Measurements from ENCODE around the gene SOX15.
"Not testable (repeated sequence)": the region's sequence is repeated elsewhere in the genome, so short reads cannot be mapped to it uniquely, and the experiment has no call there.

SOX15 gene
- total RNA-seq: 0 to 0.58 (median 0.18) reads per million in 9 experiments

GRCh38 chr17:7589891-7590691, at the start of gene SOX15:
Gene SOX15, minus strand, starts transcription at chr17:7590094. Its CDS starts 418 bp downstream, at chr17:7589676.
- Mint-ChIP-seq H3K27ac (peak within 1 kb of the TSS; percentile 14 to 66), H3K36me3 (ENCODE audit: insufficient read depth) (peaks cover 45% of the 10 kb centered on the region), H3K4me1 (ENCODE audit: low read depth in 2 of 2) (peaks cover 4 to 7% of the 10 kb centered on the region in 2 donors), H3K4me3 (no peak within 1 kb of the TSS), H3K9me3 (no peaks in the 10 kb centered on the region), H3K27me3 (no peaks in the 10 kb centered on the region)
- DNase-seq: no peak
- no peak for ATAC-seq (replicated peaks)

- H3K4me3 Mint-ChIP-seq: no peak overlapping the region
- DNase-seq (no peak), ATAC-seq (replicated peaks) (no peak)
- H3K27me3 Mint-ChIP-seq: peaks cover 0 to 7% of the 10 kb centered on the region in 2 donors
- peak overlapping the region in 1 of 2 donors; percentile 20 for H3K27ac Mint-ChIP-seq
- no peaks in the 10 kb centered on the region for H3K9me3 Mint-ChIP-seq
- H3K36me3 Mint-ChIP-seq (ENCODE audit: insufficient read depth): no peaks in the 10 kb centered on the region
- H3K4me1 Mint-ChIP-seq (ENCODE audit: low read depth in 2 of 2): no peaks in the 10 kb centered on the region
Measured at GRCh38 chr17:7636163-7636562, 46.3 kb upstream of the SOX15 start.

- H3K27me3 Mint-ChIP-seq: peaks cover 0 to 7% of the 10 kb centered on the region in 2 donors
- H3K9me3 Mint-ChIP-seq: no peaks in the 10 kb centered on the region
- ATAC-seq (replicated peaks) (no peak), DNase-seq (no peak)
- no peak overlapping the region for H3K4me3 Mint-ChIP-seq
- no peaks in the 10 kb centered on the region for H3K36me3 Mint-ChIP-seq (ENCODE audit: insufficient read depth)
- H3K27ac Mint-ChIP-seq: no peak overlapping the region
- no peaks in the 10 kb centered on the region for H3K4me1 Mint-ChIP-seq (ENCODE audit: low read depth in 2 of 2)
Measured at GRCh38 chr17:7634384-7634783, 44.5 kb upstream of the SOX15 start.

GRCh38 chr17:7633093-7633492, 43.2 kb upstream of the SOX15 start:
- Mint-ChIP-seq H3K4me1 (ENCODE audit: low read depth in 2 of 2) (no peaks in the 10 kb centered on the region), H3K27ac (no peak overlapping the region), H3K36me3 (ENCODE audit: insufficient read depth) (no peaks in the 10 kb centered on the region), H3K9me3 (no peaks in the 10 kb centered on the region), H3K4me3 (no peak overlapping the region), H3K27me3 (peaks cover 0 to 7% of the 10 kb centered on the region in 2 donors)
- no peak for DNase-seq
- no peak for ATAC-seq (replicated peaks)

- no peaks in the 10 kb centered on the region for H3K36me3 Mint-ChIP-seq (ENCODE audit: insufficient read depth)
- peaks cover 0 to 7% of the 10 kb centered on the region in 2 donors for H3K27me3 Mint-ChIP-seq
- H3K4me1 Mint-ChIP-seq (ENCODE audit: low read depth in 2 of 2): peaks cover 0 to under 1% of the 10 kb centered on the region in 2 donors
- no peaks in the 10 kb centered on the region for H3K9me3 Mint-ChIP-seq
- no peak overlapping the region for H3K4me3 Mint-ChIP-seq
- DNase-seq: no peak
- ATAC-seq (replicated peaks): no peak
- H3K27ac Mint-ChIP-seq: peak overlapping the region in 1 of 2 donors; percentile 59
Measured at GRCh38 chr17:7632492-7632894, 42.6 kb upstream of the SOX15 start.

GRCh38 chr17:7631398-7632380, 41.8 kb upstream of the SOX15 start:
- peak overlapping the region in 1 of 2 donors; percentile 59 for H3K27ac Mint-ChIP-seq
- H3K4me3 Mint-ChIP-seq: no peak overlapping the region
- ATAC-seq (replicated peaks) (no peak), DNase-seq (no peak)
- no peaks in the 10 kb centered on the region for H3K9me3 Mint-ChIP-seq
- H3K27me3 Mint-ChIP-seq: peaks cover 0 to 7% of the 10 kb centered on the region in 2 donors
- peaks cover 4 to 5% of the 10 kb centered on the region in 2 donors for H3K4me1 Mint-ChIP-seq (ENCODE audit: low read depth in 2 of 2)
- no peaks in the 10 kb centered on the region for H3K36me3 Mint-ChIP-seq (ENCODE audit: insufficient read depth)

- no peak within 1 kb of the TSS for H3K27ac Mint-ChIP-seq
- H3K36me3 Mint-ChIP-seq (ENCODE audit: insufficient read depth): peaks cover 5% of the 10 kb centered on the region
- H3K4me1 Mint-ChIP-seq (ENCODE audit: low read depth in 2 of 2): peaks cover 8 to 11% of the 10 kb centered on the region in 2 donors
- DNase-seq (no peak), ATAC-seq (replicated peaks) (no peak)
- H3K27me3 Mint-ChIP-seq: peaks cover 0 to 7% of the 10 kb centered on the region in 2 donors
- H3K4me3 Mint-ChIP-seq: no peak within 1 kb of the TSS
- no peaks in the 10 kb centered on the region for H3K9me3 Mint-ChIP-seq
Measured at GRCh38 chr17:7629939-7630571, 40.2 kb upstream of the SOX15 start, which contains the start of gene SHBG. Gene SHBG, plus strand, starts transcription at chr17:7630135. Its CDS starts 38 bp downstream, at chr17:7630173.

GRCh38 chr17:7627250-7628121, 37.6 kb upstream of the SOX15 start, which contains the start of gene SAT2:
Gene SAT2, minus strand, starts transcription at chr17:7627821. Its CDS starts 186 bp downstream, at chr17:7627635.
- Mint-ChIP-seq H3K36me3 (ENCODE audit: insufficient read depth) (peaks cover 5% of the 10 kb centered on the region), H3K4me1 (ENCODE audit: low read depth in 2 of 2) (peaks cover 8 to 11% of the 10 kb centered on the region in 2 donors), H3K4me3 (peak within 1 kb of the TSS; percentile 90 to 92), H3K27me3 (no peaks in the 10 kb centered on the region), H3K9me3 (no peaks in the 10 kb centered on the region), H3K27ac (peak within 1 kb of the TSS; percentile 84 to 91)
- DNase-seq (peak; percentile 64 to 71 (median 70)), ATAC-seq (replicated peaks) (peak; percentile 94)

- H3K27me3 Mint-ChIP-seq: no peaks in the 10 kb centered on the region
- peaks cover 8 to 11% of the 10 kb centered on the region in 2 donors for H3K4me1 Mint-ChIP-seq (ENCODE audit: low read depth in 2 of 2)
- ATAC-seq (replicated peaks) (no peak), DNase-seq (no peak)
- H3K9me3 Mint-ChIP-seq: no peaks in the 10 kb centered on the region
- peaks cover 5% of the 10 kb centered on the region for H3K36me3 Mint-ChIP-seq (ENCODE audit: insufficient read depth)
- peak overlapping the region; percentile 90 to 92 for H3K4me3 Mint-ChIP-seq
- H3K27ac Mint-ChIP-seq: peak overlapping the region; percentile 84 to 91
Measured at GRCh38 chr17:7626956-7627249, 37.0 kb upstream of the SOX15 start.

- Mint-ChIP-seq H3K27ac (peak overlapping the region; percentile 84 to 91), H3K9me3 (no peaks in the 10 kb centered on the region), H3K4me3 (peak overlapping the region; percentile 90 to 92), H3K27me3 (no peaks in the 10 kb centered on the region), H3K36me3 (ENCODE audit: insufficient read depth) (peaks cover 5% of the 10 kb centered on the region), H3K4me1 (ENCODE audit: low read depth in 2 of 2) (peaks cover 8 to 11% of the 10 kb centered on the region in 2 donors)
- ATAC-seq (replicated peaks): no peak
- DNase-seq: no peak
Measured at GRCh38 chr17:7626307-7626706, 36.4 kb upstream of the SOX15 start.

GRCh38 chr17:7625749-7626148, 35.9 kb upstream of the SOX15 start:
- not testable (repeated sequence) for H3K9me3 Mint-ChIP-seq; DNase-seq; H3K27me3 Mint-ChIP-seq; H3K36me3 Mint-ChIP-seq (ENCODE audit: insufficient read depth); ATAC-seq (replicated peaks)
- Mint-ChIP-seq H3K27ac (peak overlapping the region in 1 of 2 donors; percentile 91), H3K4me1 (ENCODE audit: low read depth in 2 of 2) (peaks cover 8 to 11% of the 10 kb centered on the region in 2 donors), H3K4me3 (peak overlapping the region; percentile 90 to 92)

GRCh38 chr17:7623661-7624060, 33.8 kb upstream of the SOX15 start:
- H3K27ac Mint-ChIP-seq: no peak overlapping the region
- no peaks in the 10 kb centered on the region for H3K9me3 Mint-ChIP-seq
- peaks cover 5% of the 10 kb centered on the region for H3K36me3 Mint-ChIP-seq (ENCODE audit: insufficient read depth)
- no peak for DNase-seq
- peaks cover 8 to 11% of the 10 kb centered on the region in 2 donors for H3K4me1 Mint-ChIP-seq (ENCODE audit: low read depth in 2 of 2)
- no peaks in the 10 kb centered on the region for H3K27me3 Mint-ChIP-seq
- H3K4me3 Mint-ChIP-seq: no peak overlapping the region
- ATAC-seq (replicated peaks): no peak
